Measurements from ENCODE around the gene ERI3.

The ERI3 gene

GRCh38 chr1:44230796-44231195, 124.3 kb downstream of the ERI3 start:
- DNase-seq (ENCODE audit: low read depth): no peak

GRCh38 chr1:44229435-44230167, 125.5 kb downstream of the ERI3 start:
- no peak for DNase-seq (ENCODE audit: low read depth)
- no peak overlapping the region for H3K4me3 ChIP-seq (ENCODE audit: low read length)
- TF ChIP-seq CTCF (conservative IDR thresholded peaks at IDR 0.05; ENCODE audit: low read length): no peak

More at GRCh38 chr1:44230796-44231195, 124.3 kb downstream of the ERI3 start:
- TF ChIP-seq CTCF (conservative IDR thresholded peaks at IDR 0.05; ENCODE audit: low read length): no peak
- H3K4me3 ChIP-seq (ENCODE audit: low read length): no peak overlapping the region

- no peak overlapping the region for H3K4me3 ChIP-seq (ENCODE audit: low read length)
- TF ChIP-seq CTCF (conservative IDR thresholded peaks at IDR 0.05; ENCODE audit: low read length): no peak
- no peak for DNase-seq (ENCODE audit: low read depth)
Observed at GRCh38 chr1:44228218-44228617, 126.8 kb downstream of the ERI3 start.

- peak; percentile 25 for DNase-seq (ENCODE audit: low read depth)
- no peak overlapping the region for H3K4me3 ChIP-seq (ENCODE audit: low read length)
- no peak for TF ChIP-seq CTCF (conservative IDR thresholded peaks at IDR 0.05; ENCODE audit: low read length)
Observed at GRCh38 chr1:44227211-44227610, 127.8 kb downstream of the ERI3 start.

GRCh38 chr1:44225761-44226160, 129.3 kb downstream of the ERI3 start:
- no peak for TF ChIP-seq CTCF (conservative IDR thresholded peaks at IDR 0.05; ENCODE audit: low read length)
- H3K4me3 ChIP-seq (ENCODE audit: low read length): no peak overlapping the region
- DNase-seq (ENCODE audit: low read depth): no peak

GRCh38 chr1:44223187-44223610, 131.9 kb downstream of the ERI3 start:
- DNase-seq (ENCODE audit: low read depth): no peak
- TF ChIP-seq CTCF (conservative IDR thresholded peaks at IDR 0.05; ENCODE audit: low read length): no peak
- H3K4me3 ChIP-seq (ENCODE audit: low read length): no peak overlapping the region

Measured in AG10803 (cell line).